Left lung (tissue), 10 donors: ENCODE measurements around the gene PLXNA2. TPM values are rescaled to one million over a fixed set of nuclear protein-coding genes. Genes with fewer than 3 reads are reported as not detected.
A peak's percentile ranks its signal among the peaks of the same experiment; 100 is the strongest.

Experiments used
- ATAC-seq: fragments of 200-7000 bp; cut with Tn5 transposase; one replicate; pipeline ENCODE4 v1.9.1; 2020; ENCODE audit warnings: moderate library complexity
- DNase-seq, 4 donors: peaks; one replicate each; pipeline ENCODE4 v3.0.0-alpha.2; 2013 to 2020
- H3K27ac ChIP-seq, 2 donors: fragments of 200-600 bp; sonication (generic) in 1 of 2; one replicate each; pipeline versions ENCODE4 v1.5.0 to v1.8.0; 2020 to 2021
- H3K27me3 ChIP-seq, 2 donors: fragments of 200-600 bp; sonication (generic) in 1 of 2; one replicate each; pipeline versions ENCODE4 v1.5.0 to v1.8.0; 2020 to 2021
- H3K36me3 ChIP-seq, 2 donors: fragments of 200-600 bp; sonication (generic) in 1 of 2; one replicate each; pipeline versions ENCODE4 v1.5.0 to v1.8.0; 2020 to 2021
- H3K4me1 ChIP-seq, 2 donors: fragments of 200-600 bp; one replicate each; pipeline ENCODE4 v1.8.0; 2021
- H3K4me3 ChIP-seq, 2 donors: fragments of 200-600 bp; sonication (generic) in 1 of 2; one replicate each; pipeline versions ENCODE4 v1.5.0 to v1.8.0; 2020 to 2021; ENCODE audit warnings: mild to moderate bottlenecking in 1 of 2
- H3K9me3 ChIP-seq, 2 donors: fragments of 200-600 bp; sonication (generic) in 1 of 2; one replicate each; pipeline versions ENCODE4 v1.5.0 to v1.8.0; 2020 to 2021
- intact Hi-C, 2 donors: fragments of 100-400 bp; cut with DNase I; formaldehyde crosslinking; loops; one replicate each; pipeline versions ENCODE4 v1.11.2 to v1.14.2; 2022
- polyA plus RNA-seq, 6 donors: library from polyadenylated mRNA; unstranded; fragments of 120-200 nt; gene quantifications; one replicate each; pipeline ENCODE4 v1.2.1, GENCODE V29; 2013; ENCODE audit not compliant: insufficient read length in 6 of 6
- total RNA-seq, 2 donors: library from RNA; stranded (reverse); fragmentation: NEBNext Ultra II Directional; extraction: Animal tissue kit (Norgen Biotek cat#: 25700); gene quantifications; one replicate each; pipeline ENCODE4 v1.2.1, GENCODE V29; 2021
- TF ChIP-seq, protein P1 (sequence below), 2 donors: fragments of 200-600 bp; sonication (generic) in 1 of 2; IDR thresholded peaks; one replicate each; pipeline versions ENCODE4 v1.5.0 to v1.8.0; 2021; ENCODE audit warnings: antibody characterized with exemption in 2 of 2
- donor health status: DM: no; HTN: yes; CAD: no.
- donor health status: DM: no; HTN: no; CAD: no.

The PLXNA2 gene
- total and polyA plus RNA-seq, 8 donors, result 21.4 to 92.8 (median 34.0) TPM

DNA sequence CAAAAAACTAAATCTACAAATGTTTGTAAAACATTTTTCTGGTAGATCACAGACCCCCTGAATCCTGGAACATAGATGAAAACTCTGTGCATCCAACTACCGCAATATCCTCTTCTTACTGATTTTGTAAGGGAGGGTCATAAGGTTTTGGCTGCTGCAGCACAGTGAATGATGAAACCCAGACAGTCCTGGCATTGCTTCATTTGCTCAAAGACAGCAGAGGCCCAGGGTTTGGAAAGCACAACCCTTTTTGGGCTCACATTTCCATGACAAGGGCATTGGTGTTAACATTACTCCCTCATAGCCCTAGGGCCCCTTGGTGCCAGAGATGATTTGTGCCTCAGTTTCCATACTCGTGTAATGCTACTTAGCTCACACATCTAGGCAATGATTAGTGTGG, 51.2 kb downstream of the PLXNA2 start:
- no peak overlapping the region for H3K27ac ChIP-seq
- ATAC-seq (peak; percentile 56), DNase-seq (peak in 2 of 4 donors; percentile 70 to 87)
- no peaks in the 10 kb centered on the region for H3K9me3 ChIP-seq
- intact Hi-C loops, result no loop called here
- peaks cover 0 to 5% of the 10 kb centered on the region in 2 donors for H3K4me1 ChIP-seq
- H3K36me3 ChIP-seq, result no peaks in the 10 kb centered on the region
- no peak overlapping the region for H3K4me3 ChIP-seq
- no peaks in the 10 kb centered on the region for H3K27me3 ChIP-seq
- TF ChIP-seq, protein P1, sequence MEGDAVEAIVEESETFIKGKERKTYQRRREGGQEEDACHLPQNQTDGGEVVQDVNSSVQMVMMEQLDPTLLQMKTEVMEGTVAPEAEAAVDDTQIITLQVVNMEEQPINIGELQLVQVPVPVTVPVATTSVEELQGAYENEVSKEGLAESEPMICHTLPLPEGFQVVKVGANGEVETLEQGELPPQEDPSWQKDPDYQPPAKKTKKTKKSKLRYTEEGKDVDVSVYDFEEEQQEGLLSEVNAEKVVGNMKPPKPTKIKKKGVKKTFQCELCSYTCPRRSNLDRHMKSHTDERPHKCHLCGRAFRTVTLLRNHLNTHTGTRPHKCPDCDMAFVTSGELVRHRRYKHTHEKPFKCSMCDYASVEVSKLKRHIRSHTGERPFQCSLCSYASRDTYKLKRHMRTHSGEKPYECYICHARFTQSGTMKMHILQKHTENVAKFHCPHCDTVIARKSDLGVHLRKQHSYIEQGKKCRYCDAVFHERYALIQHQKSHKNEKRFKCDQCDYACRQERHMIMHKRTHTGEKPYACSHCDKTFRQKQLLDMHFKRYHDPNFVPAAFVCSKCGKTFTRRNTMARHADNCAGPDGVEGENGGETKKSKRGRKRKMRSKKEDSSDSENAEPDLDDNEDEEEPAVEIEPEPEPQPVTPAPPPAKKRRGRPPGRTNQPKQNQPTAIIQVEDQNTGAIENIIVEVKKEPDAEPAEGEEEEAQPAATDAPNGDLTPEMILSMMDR (IDR thresholded peaks at IDR 0.05), result no peak

DNA sequence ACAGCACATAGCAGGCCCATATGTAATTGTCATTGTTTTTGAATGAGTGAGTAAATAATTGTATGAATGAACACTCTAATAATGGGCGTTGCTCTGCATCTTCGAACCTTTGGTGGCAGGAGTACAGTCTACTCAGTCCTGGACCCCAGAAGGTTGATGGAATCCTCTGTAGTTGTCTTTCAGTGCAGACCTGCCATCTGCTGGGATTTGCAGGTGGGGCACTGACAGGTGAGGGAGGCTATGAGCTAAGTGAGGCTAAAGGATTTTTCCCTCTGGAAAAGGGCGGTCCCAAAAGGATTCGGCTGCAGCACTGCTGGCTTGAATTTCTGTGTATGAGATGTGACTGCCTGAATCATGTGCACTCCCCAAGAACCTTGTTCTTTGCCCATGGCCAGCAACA, 53.4 kb downstream of the PLXNA2 start:
- no peak overlapping the region for H3K27ac ChIP-seq
- no peak overlapping the region for H3K4me3 ChIP-seq
- peaks cover 0 to 5% of the 10 kb centered on the region in 2 donors for H3K4me1 ChIP-seq
- intact Hi-C loops, result no loop called here
- TF ChIP-seq, protein P1 (IDR thresholded peaks at IDR 0.05), result no peak
- no peak for ATAC-seq
- DNase-seq, result no peak
- H3K9me3 ChIP-seq, result no peaks in the 10 kb centered on the region
- H3K27me3 ChIP-seq, result no peaks in the 10 kb centered on the region
- no peaks in the 10 kb centered on the region for H3K36me3 ChIP-seq

DNA sequence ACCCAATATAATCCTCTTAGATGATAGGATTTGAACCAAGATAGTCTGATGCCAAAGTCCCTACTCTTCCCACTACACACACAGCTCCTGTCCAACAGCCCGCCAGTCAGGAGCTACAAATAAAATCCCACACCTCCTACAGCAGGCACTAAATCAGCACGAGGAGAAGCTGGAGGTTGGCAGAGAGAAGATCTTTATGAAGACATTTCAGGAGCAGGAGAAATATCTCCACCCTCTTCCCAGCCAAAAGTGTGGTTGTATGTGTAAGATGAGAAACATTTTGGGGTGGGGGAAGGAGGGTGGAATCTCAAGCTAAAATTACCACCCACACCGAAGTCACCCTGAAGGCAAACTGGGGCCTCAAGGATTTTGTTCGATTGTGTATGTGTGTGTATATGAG, 54.5 kb downstream of the PLXNA2 start:
- H3K27me3 ChIP-seq, result no peaks in the 10 kb centered on the region
- no peak for ATAC-seq
- no peaks in the 10 kb centered on the region for H3K36me3 ChIP-seq
- no peak overlapping the region for H3K27ac ChIP-seq
- no peak for DNase-seq
- H3K4me1 ChIP-seq, result peaks cover 6 to 10% of the 10 kb centered on the region in 2 donors
- no peak overlapping the region for H3K4me3 ChIP-seq
- intact Hi-C loops, result no loop called here
- H3K9me3 ChIP-seq, result no peaks in the 10 kb centered on the region
- TF ChIP-seq, protein P1 (IDR thresholded peaks at IDR 0.05), result no peak

- TF ChIP-seq, protein P1 (IDR thresholded peaks at IDR 0.05), result no peak
- Histone ChIP-seq H3K4me3 (no peak overlapping the region), H3K4me1 (peaks cover 11 to 16% of the 10 kb centered on the region in 2 donors), H3K9me3 (no peaks in the 10 kb centered on the region), H3K27me3 (no peaks in the 10 kb centered on the region), H3K36me3 (no peaks in the 10 kb centered on the region), H3K27ac (no peak overlapping the region)
- DNase-seq, result no peak
- ATAC-seq, result no peak
- intact Hi-C loops, result no loop called here
These were observed 55.0 kb downstream of the PLXNA2 start for GRCh38 chr1:208189183-208189582.

GRCh38 chr1:208188607-208189006, 55.6 kb downstream of the PLXNA2 start:
- Histone ChIP-seq H3K36me3 (no peaks in the 10 kb centered on the region), H3K9me3 (no peaks in the 10 kb centered on the region), H3K27me3 (no peaks in the 10 kb centered on the region), H3K4me1 (peaks cover 13 to 22% of the 10 kb centered on the region in 2 donors), H3K4me3 (no peak overlapping the region), H3K27ac (no peak overlapping the region)
- DNase-seq (no peak), ATAC-seq (no peak)
- intact Hi-C loops, result no loop called here
- TF ChIP-seq, protein P1 (IDR thresholded peaks at IDR 0.05), result no peak
